ENCODE results near the gene MCM3.
A peak's percentile ranks its signal among the peaks of the same experiment; 100 is the strongest.

Gene MCM3

DNA sequence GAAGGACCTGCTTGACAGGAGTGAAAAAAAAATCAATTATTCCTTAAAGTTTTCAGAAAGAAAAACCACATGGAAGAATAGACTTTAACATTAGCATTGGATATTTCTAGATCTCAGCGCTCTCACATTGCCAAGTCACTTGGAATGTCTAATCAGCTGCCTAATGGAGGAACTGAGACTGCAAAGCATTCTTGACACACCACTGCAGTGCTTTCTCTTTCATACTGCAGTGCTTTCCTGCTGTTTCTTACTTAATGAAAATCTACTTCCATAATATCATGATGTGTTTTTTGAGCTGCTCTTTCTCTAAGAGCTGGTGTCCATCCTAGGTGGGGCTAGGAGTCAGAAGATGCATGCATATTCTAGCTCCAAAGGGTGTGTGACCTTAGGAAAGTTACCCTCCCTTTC is 20.4 kb upstream of the MCM3 start:
- H3K4me3 ChIP-seq (ENCODE audit: low read length), result no peak overlapping the region
- TF ChIP-seq CTCF (conservative IDR thresholded peaks at IDR 0.05; ENCODE audit: low read length), result no peak
- DNase-seq (ENCODE audit: low read depth), result peak; percentile 60

DNA sequence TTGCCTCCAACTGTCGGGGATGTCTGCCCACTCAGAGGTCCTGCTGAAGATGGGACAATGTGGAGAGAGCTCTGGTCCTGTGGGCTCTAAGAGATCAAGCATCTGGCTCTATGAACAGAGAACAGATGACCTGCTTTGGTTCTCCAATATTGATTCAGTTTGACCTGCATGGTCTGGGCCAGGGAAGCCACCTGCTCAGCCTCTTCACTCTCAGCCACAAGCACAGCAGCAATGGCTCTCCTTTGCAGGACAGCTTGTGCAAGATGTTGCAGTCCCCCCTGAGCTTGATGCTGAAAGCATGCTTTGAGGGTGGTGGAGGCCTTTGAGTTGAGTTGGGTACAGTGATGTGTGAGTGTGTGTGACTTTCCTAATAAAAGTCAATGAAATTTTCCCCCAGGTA is 18.6 kb upstream of the MCM3 start:
- DNase-seq (ENCODE audit: low read depth), result no peak
- H3K4me3 ChIP-seq (ENCODE audit: low read length), result no peak overlapping the region
- TF ChIP-seq CTCF (conservative IDR thresholded peaks at IDR 0.05; ENCODE audit: low read length), result no peak

GRCh38 chr6:52301326-52301725 is 16.8 kb upstream of the MCM3 start:
- no peak for DNase-seq (ENCODE audit: low read depth)

GRCh38 chr6:52300489-52300931 is 16.0 kb upstream of the MCM3 start:
- no peak for TF ChIP-seq CTCF (conservative IDR thresholded peaks at IDR 0.05; ENCODE audit: low read length)
- H3K4me3 ChIP-seq (ENCODE audit: low read length), result no peak overlapping the region
- no peak for DNase-seq (ENCODE audit: low read depth)

More at GRCh38 chr6:52301326-52301725, 16.8 kb upstream of the MCM3 start:
- TF ChIP-seq CTCF (conservative IDR thresholded peaks at IDR 0.05; ENCODE audit: low read length), result no peak
- no peak overlapping the region for H3K4me3 ChIP-seq (ENCODE audit: low read length)

DNA sequence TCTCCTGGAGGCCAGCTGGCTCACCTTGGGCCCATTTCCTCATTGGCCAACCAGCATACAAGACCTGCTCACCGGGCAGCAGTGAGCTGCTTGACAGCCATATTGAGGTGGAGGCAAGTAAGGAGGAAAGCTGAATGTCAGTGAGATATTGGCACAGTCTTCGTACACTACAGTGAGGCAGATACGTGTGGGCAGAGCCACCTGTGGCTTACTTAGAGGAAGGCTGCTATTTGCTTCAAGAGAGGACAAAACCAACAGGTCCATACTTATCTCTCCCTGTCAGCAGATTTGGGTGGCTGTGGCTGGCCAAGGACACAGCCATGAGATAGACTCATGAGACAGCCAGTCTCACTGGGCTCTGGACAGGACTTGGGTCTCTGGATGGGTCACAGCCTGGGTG is 15.1 kb upstream of the MCM3 start:
- DNase-seq (ENCODE audit: low read depth), result no peak
- no peak for TF ChIP-seq CTCF (conservative IDR thresholded peaks at IDR 0.05; ENCODE audit: low read length)
- no peak overlapping the region for H3K4me3 ChIP-seq (ENCODE audit: low read length)

- H3K4me3 ChIP-seq (ENCODE audit: low read length), result no peak overlapping the region
- no peak for TF ChIP-seq CTCF (conservative IDR thresholded peaks at IDR 0.05; ENCODE audit: low read length)
- DNase-seq (ENCODE audit: low read depth), result no peak
These were observed 12.9 kb upstream of the MCM3 start for GRCh38 chr6:52297433-52297832.

- DNase-seq (ENCODE audit: low read depth), result no peak
- H3K4me3 ChIP-seq (ENCODE audit: low read length), result no peak overlapping the region
- no peak for TF ChIP-seq CTCF (conservative IDR thresholded peaks at IDR 0.05; ENCODE audit: low read length)
These were observed 8.5 kb upstream of the MCM3 start for GRCh38 chr6:52293067-52293466.

Measured in AG10803 (cell line).